Hematopoietic multipotent progenitor cell treated with erythropoietin and hydrocortisone succinate and interleukin-3 and kit ligand, for 6 days (in vitro differentiated cells): ENCODE data around the gene ACP2.

Experiments used
- DNase-seq: peaks from one replicate; pipeline ENCODE4 v3.0.0-alpha.2; 2015

ACP2 gene

DNA sequence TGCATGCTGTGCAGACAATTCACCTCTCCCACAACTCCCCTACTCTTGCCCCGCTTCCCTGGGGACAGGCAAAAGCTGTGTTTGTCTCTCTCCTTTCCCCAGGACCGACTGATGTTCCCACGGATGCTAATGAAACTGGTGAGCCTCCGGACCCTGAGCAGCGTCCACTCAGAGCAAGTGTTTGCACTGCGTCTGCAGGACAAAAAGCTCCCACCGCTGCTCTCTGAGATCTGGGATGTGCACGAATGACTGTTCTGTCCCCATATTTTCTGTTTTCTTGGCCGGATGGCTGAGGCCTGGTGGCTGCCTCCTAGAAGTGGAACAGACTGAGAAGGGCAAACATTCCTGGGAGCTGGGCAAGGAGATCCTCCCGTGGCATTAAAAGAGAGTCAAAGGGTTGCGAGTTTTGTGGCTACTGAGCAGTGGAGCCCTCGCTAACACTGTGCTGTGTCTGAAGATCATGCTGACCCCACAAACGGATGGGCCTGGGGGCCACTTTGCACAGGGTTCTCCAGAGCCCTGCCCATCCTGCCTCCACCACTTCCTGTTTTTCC, 19.9 kb upstream of the ACP2 start:
- no peak for DNase-seq

DNA sequence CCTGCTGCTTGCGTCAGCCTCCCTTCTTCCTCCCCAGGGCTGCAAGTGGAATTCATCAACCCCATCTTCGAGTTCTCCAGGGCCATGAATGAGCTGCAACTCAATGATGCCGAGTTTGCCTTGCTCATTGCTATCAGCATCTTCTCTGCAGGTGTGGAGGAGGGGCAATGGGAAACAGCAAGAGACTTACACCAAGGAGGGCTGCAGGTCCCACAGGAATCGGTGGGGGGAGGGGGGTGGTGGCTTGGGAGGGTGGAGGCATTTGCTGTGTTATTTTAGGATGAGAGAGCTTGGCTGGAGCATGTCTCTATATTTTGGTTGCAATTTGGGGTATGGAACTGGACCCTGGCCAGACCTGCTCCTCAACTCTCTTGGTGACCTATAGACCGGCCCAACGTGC, 19.3 kb upstream of the ACP2 start:
- DNase-seq = no peak

DNA sequence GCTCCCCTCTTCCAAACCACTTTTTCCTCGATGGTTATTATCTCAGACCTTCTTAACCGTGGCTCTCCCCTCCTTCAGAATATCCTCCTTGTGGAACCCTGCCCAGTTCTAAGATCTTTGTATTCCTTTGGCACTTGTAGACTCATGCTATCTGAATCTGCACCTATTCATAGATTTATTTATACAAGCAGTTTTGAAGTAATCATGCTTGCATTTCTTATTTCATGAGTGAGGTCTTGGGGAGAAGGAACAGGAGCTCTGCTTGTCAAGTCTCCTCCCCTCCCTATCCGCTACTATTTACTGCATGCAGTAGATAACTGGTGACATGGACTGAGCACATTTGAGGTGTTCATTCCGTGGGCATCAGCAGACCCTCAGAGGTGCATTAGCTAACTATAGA, 15.9 kb upstream of the ACP2 start:
- peak; percentile 51 for DNase-seq

GRCh38 chr11:47264119-47264518, 15.5 kb upstream of the ACP2 start:
- DNase-seq = no peak

GRCh38 chr11:47261291-47261800, 12.7 kb upstream of the ACP2 start:
- no peak for DNase-seq

GRCh38 chr11:47260366-47260765, 11.8 kb upstream of the ACP2 start:
- DNase-seq = no peak

- peak; percentile 77 for DNase-seq
Measured at GRCh38 chr11:47259232-47259977, 10.8 kb upstream of the ACP2 start.

GRCh38 chr11:47258317-47258902, 9.8 kb upstream of the ACP2 start:
- DNase-seq = peak; percentile 64

- peak; percentile 71 for DNase-seq
Measured at GRCh38 chr11:47257517-47258316, 9.1 kb upstream of the ACP2 start, which contains the start of gene NR1H3. NR1H3 (plus strand) TSS chr11:47257996; CDS start chr11:47259217, 1,221 bp downstream.

- no peak for DNase-seq
Measured at GRCh38 chr11:47257177-47257516, 8.5 kb upstream of the ACP2 start.

- no peak for DNase-seq
Measured at GRCh38 chr11:47256374-47256773, 7.8 kb upstream of the ACP2 start.

GRCh38 chr11:47254386-47254785, 5.8 kb upstream of the ACP2 start:
- no peak for DNase-seq

GRCh38 chr11:47253660-47254059, 5.0 kb upstream of the ACP2 start:
- DNase-seq = no peak

- no peak for DNase-seq
Measured at GRCh38 chr11:47251751-47252150, 3.1 kb upstream of the ACP2 start.

- DNase-seq = no peak
Measured at GRCh38 chr11:47249378-47249715, 733 bp upstream of the ACP2 start.

- DNase-seq = no peak
Measured at GRCh38 chr11:47248304-47248663, 330 bp downstream of the ACP2 start.

GRCh38 chr11:47247502-47247901, 1.1 kb downstream of the ACP2 start:
- DNase-seq = no peak

DNA sequence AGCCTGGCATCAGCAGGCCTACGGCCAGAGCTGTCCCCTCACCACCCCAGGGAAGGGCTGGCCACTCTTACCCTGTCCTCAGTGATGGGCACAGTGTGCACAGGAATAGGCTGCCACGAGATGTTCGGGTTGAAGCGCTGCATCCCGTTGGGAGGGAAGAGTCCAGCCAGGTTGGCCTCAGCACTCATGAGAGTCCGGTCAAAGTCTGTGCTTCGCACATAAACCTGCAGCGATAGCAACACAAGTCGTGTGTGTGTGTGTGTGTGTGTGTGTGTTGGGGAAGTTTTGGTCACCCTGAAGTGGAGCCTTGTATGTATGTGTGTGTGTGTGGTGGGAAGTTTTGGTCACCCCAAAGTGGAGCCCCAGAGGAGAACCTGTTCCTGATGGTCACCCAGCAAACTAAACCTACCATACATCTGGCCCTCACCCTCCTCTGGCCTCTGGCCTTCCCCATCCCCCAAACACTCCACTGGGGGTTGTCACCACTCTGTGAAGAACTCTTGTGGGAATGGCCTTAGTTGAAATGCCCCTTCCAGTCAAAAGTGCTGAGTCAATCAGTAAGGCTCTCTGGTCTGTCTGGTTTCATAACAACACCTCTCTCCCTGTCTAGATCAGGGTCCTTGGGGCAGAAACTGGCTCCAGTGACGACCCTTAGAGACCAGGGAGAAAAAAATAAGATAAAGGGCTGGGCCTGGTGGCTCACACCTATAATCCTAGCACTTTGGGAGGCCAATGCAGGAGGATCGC, 2.8 kb downstream of the ACP2 start:
- no peak for DNase-seq

DNA sequence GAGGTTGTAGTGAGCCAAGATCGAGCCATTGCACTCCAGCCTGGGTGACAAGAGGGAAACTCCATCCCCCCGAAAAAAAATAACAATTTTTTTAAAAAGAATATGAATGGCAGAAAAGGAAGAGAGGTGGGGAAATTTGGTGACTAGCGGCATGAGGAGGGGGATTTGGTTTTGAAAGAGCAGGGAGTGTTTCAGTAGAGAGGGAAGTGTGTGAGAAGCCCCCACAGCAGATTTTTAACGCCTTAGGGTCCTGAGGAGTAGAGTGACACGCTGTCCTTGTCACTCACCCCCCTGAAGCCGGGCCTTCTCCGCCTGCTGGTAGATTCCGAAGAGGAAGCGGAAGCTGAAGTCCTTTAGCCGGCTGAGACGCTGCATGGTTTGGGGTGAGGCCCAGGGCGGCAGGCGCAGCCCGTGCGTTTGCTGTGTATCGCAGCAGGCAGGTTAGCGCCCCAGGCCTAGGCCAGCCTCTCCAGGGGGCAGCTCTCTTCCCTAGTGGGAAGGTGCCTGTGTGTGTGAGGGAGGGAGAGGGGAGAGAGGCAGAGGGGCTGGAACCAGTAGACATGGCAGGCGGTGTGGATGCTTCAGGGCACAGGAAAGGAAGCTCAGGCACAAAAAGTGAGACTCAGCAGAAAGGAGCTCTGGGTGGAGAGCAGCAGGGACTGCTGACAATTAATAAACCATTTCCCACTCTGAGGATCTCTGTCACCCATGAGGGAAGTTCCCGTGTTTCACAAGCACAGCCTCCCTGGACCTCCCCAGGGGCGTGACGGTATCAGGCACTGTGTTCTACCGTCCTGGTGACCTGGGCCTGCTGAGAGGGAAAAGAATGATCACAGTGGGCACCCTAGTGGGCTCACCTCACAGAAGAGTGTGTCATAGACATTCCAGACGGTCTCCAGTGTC, 3.9 kb downstream of the ACP2 start:
- no peak for DNase-seq

GRCh38 chr11:47243454-47243853, 5.2 kb downstream of the ACP2 start:
- no peak for DNase-seq

DNA sequence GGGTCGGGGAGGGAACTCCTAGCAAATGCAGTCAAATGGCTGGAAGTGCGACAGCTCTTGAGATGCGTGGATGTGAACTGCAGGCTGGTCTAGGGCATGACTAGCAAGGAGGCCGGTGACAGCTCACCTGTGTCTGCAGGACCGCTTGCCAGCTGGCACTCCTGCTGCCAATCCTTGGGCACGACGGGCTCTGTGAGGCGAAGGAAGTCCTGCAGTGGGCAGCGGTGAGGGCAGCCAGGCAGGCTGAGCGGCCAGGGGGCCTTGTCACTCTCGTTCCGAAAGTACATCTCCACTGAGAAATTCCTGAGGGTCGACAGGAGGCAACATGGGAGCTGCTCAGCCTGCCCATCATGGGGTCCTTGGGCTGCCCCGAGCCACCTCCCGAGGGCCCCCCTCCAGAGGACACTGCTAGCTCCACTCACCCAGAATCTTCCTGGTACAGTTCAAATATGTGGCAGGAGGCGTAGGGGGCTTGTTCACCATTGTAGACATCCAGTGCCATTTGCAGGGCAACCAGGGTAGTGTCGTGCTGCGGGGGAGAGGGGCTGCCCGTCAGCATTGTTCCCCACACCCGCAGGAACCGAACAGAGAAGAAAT, 5.9 kb downstream of the ACP2 start:
- no peak for DNase-seq
